Upper lobe of left lung (tissue), 4 donors: ENCODE results near the gene TEDC1.

Source experiments
- CTCF ChIP-seq, 6 experiments: fragments of 450-650 bp in 4 of 6; fragments of 200-600 bp in 2 of 6; sonication (generic) in 2 of 6; IDR thresholded peaks; one replicate each; pipeline ENCODE4 v1.5.1; 2016 to 2019; ENCODE audit warnings: antibody characterized with exemption in 6 of 6
- POLR2A ChIP-seq, 4 donors: fragments of 450-650 bp; IDR thresholded peaks; one replicate each; pipeline ENCODE4 v1.5.1; 2016 to 2017; ENCODE audit warnings: antibody characterized with exemption in 4 of 4, mild to moderate bottlenecking in 2 of 4
- POLR2AphosphoS5 ChIP-seq, 2 donors: sonication (generic); formaldehyde crosslinking; IDR thresholded peaks; one replicate each; pipeline ENCODE4 v1.5.1; 2017; ENCODE audit warnings: antibody characterized with exemption in 2 of 2

GRCh38 chr14:105507247-105507646 lies 16.2 kb downstream of the TEDC1 start:
- TF ChIP-seq POLR2AphosphoS5 (IDR thresholded peaks at IDR 0.05), result no peak
- no peak for TF ChIP-seq CTCF (IDR thresholded peaks at IDR 0.05)
- TF ChIP-seq POLR2A (IDR thresholded peaks at IDR 0.05), result no peak
